IMR-90 (cell line): ENCODE results near the gene CAMK4. TPM values are rescaled to one million over a fixed set of nuclear protein-coding genes. Genes with fewer than 3 reads are reported as not detected.

ENCODE experiments used
- ATAC-seq: fragments of 200-7000 bp; cut with Tn5 transposase; 2 replicates; pipeline ENCODE4 v1.9.1; 2020; ENCODE audit warnings: low read depth, mild to moderate bottlenecking, moderate library complexity
- BruUV-seq: library from RNA; stranded (reverse); fragments of 400-500 nt; replicated peaks from 2 replicates; lab custom pipeline; 2021; lab: Mats Ljungman, UMichigan
- CTCF ChIA-PET: fragments of 300-600 bp; formaldehyde crosslinking; extraction: SDS; loops from one replicate; lab custom pipeline; 2021; ENCODE audit warnings: antibody characterized with exemption; lab: Yijun Ruan, JAX
- POLR2A ChIA-PET: fragments of 300-600 bp; sonication (Branson Sonifier 250); formaldehyde crosslinking; loops from one replicate; lab custom pipeline; 2022; ENCODE audit warnings: antibody characterized with exemption; ENCODE audit not compliant: unreplicated experiment; lab: Charles Lee
- DNase-seq: peaks from one replicate; pipeline ENCODE4 v3.0.0; 2013
- H2AFZ ChIP-seq: replicated peaks from 2 replicates; pipeline ENCODE3; 2013; ENCODE audit warnings: low read length, mild to moderate bottlenecking; ENCODE audit not compliant: poor library complexity
- H2AK5ac ChIP-seq: 2 replicates; pipeline ENCODE4 v1.6.1; 2013; ENCODE audit warnings: low read depth, low read length, inconsistent platforms
- H2AK9ac ChIP-seq: replicated peaks from 2 replicates; pipeline ENCODE3; 2013; ENCODE audit warnings: mild to moderate bottlenecking, low read depth, low read length, moderate library complexity; ENCODE audit not compliant: poor library complexity
- H2BK120ac ChIP-seq: 2 replicates; pipeline ENCODE4 v1.6.1; 2013; ENCODE audit warnings: low read depth, low read length, inconsistent platforms
- H2BK15ac ChIP-seq: 3 replicates; pipeline ENCODE4 v1.6.1; 2013; ENCODE audit warnings: low read depth, low read length, inconsistent platforms
- H2BK20ac ChIP-seq: 2 replicates; pipeline ENCODE4 v1.6.1; 2013; ENCODE audit warnings: low read depth, mild to moderate bottlenecking, inconsistent platforms, low read length, moderate library complexity
- H2BK5ac ChIP-seq: 2 replicates; pipeline ENCODE4 v1.6.1; 2013; ENCODE audit warnings: mild to moderate bottlenecking, low read depth, low read length, inconsistent platforms; ENCODE audit not compliant: poor library complexity, severe bottlenecking
- H3K14ac ChIP-seq: replicated peaks from 2 replicates; pipeline ENCODE4 v1.6.1; 2013; ENCODE audit warnings: low read depth, low read length, inconsistent platforms
- H3K18ac ChIP-seq: 2 replicates; pipeline ENCODE4 v1.6.1; 2013; ENCODE audit warnings: low read depth, low read length, control low read depth
- H3K23ac ChIP-seq: 2 replicates; pipeline ENCODE4 v1.6.1; 2013; ENCODE audit warnings: low read depth, low read length, inconsistent platforms
- H3K27ac ChIP-seq: 2 replicates; pipeline ENCODE4 v1.5.1; 2013; ENCODE audit warnings: mild to moderate bottlenecking, control low read depth, low read length; ENCODE audit not compliant: insufficient read depth
- H3K27me3 ChIP-seq: 2 replicates; pipeline ENCODE4 v1.6.1; 2013; ENCODE audit warnings: low read length; ENCODE audit not compliant: control insufficient read depth, insufficient read depth
- H3K36me3 ChIP-seq: 2 replicates; pipeline ENCODE4 v1.6.1; 2013; ENCODE audit warnings: low read length, mixed read lengths; ENCODE audit not compliant: control insufficient read depth, insufficient read depth
- H3K4ac ChIP-seq: 2 replicates; pipeline ENCODE4 v1.6.1; 2013; ENCODE audit warnings: low read depth, low read length, inconsistent platforms
- H3K4me1 ChIP-seq: 2 replicates; pipeline ENCODE4 v1.6.1; 2013; ENCODE audit warnings: low read length, mixed read lengths; ENCODE audit not compliant: control insufficient read depth, insufficient read depth
- H3K4me2 ChIP-seq: 2 replicates; pipeline ENCODE4 v1.6.1; 2013; ENCODE audit warnings: low read depth, mild to moderate bottlenecking, control low read depth, low read length, moderate library complexity
- H3K4me3 ChIP-seq: 2 replicates; pipeline ENCODE4 v1.5.1; 2013; ENCODE audit warnings: low read depth, mild to moderate bottlenecking, control low read depth, low read length, moderate library complexity; ENCODE audit not compliant: insufficient read depth
- H3K56ac ChIP-seq: 2 replicates; pipeline ENCODE4 v1.6.1; 2013; ENCODE audit warnings: low read length, inconsistent platforms; ENCODE audit not compliant: insufficient read depth; ENCODE audit errors: extremely low read depth
- H3K79me1 ChIP-seq, 2 experiments: 2 replicates each; pipeline ENCODE4 v1.6.1; 2013; ENCODE audit warnings: low read length in 2 of 2, inconsistent platforms in 1 of 2, low read depth in 1 of 2
- H3K9ac ChIP-seq: 2 replicates; pipeline ENCODE4 v1.6.1; 2013; ENCODE audit warnings: low read depth, low read length, control low read depth
- H3K9me1 ChIP-seq: 2 replicates; pipeline ENCODE4 v1.6.1; 2013; ENCODE audit warnings: low read length, inconsistent platforms; ENCODE audit not compliant: insufficient read depth
- H3K9me3 ChIP-seq: 2 replicates; pipeline ENCODE4 v1.6.1; 2013; ENCODE audit warnings: low read length; ENCODE audit not compliant: control insufficient read depth, insufficient read depth
- H4K20me1 ChIP-seq: 2 replicates; pipeline ENCODE4 v1.6.1; 2013; ENCODE audit warnings: low read length, inconsistent platforms; ENCODE audit not compliant: insufficient read depth
- H4K5ac ChIP-seq: 2 replicates; pipeline ENCODE4 v1.6.1; 2013; ENCODE audit warnings: mild to moderate bottlenecking, low read depth, low read length, control low read depth
- H4K8ac ChIP-seq, 2 experiments: 2 replicates each; pipeline ENCODE4 v1.6.1; 2013; ENCODE audit warnings: low read depth in 2 of 2, low read length in 2 of 2, control low read depth in 1 of 2, inconsistent platforms in 1 of 2
- H4K91ac ChIP-seq: 2 replicates; pipeline ENCODE4 v1.6.1; 2013; ENCODE audit warnings: low read depth, low read length, inconsistent platforms; ENCODE audit not compliant: insufficient read depth
- BHLHE40 ChIP-seq: fragments of 150-350 bp; IDR thresholded peaks from 2 replicates; pipeline ENCODE4 v1.6.1; 2016; ENCODE audit warnings: mild to moderate bottlenecking, low read depth, low read length
- CEBPB ChIP-seq: IDR thresholded peaks from 2 replicates; pipeline ENCODE4 v1.6.1; 2012; ENCODE audit warnings: low read depth, low read length, improper control_type of control experiment
- CHD1 ChIP-seq: IDR thresholded peaks from 2 replicates; pipeline ENCODE4 v1.6.1; 2012; ENCODE audit warnings: low read depth, low read length, improper control_type of control experiment
- CTCF ChIP-seq: conservative IDR thresholded peaks from 2 replicates; pipeline ENCODE4 v1.5.1; 2012; ENCODE audit warnings: mild to moderate bottlenecking, low read depth, low read length, improper control_type of control experiment
- ELK1 ChIP-seq: fragments of 150-350 bp; IDR thresholded peaks from 2 replicates; pipeline ENCODE4 v1.6.1; 2016; ENCODE audit warnings: low read depth, mild to moderate bottlenecking, low read length, moderate library complexity, borderline replicate concordance
- FOS ChIP-seq: fragments of 150-350 bp; IDR thresholded peaks from 2 replicates; pipeline ENCODE4 v1.6.1; 2016; ENCODE audit warnings: low read depth, low read length
- MAFK ChIP-seq: IDR thresholded peaks from 2 replicates; pipeline ENCODE4 v1.6.1; 2012; ENCODE audit warnings: low read depth, low read length, improper control_type of control experiment
- MAZ ChIP-seq: IDR thresholded peaks from 2 replicates; pipeline ENCODE4 v1.6.1; 2012; ENCODE audit warnings: low read depth, mild to moderate bottlenecking, low read length, improper control_type of control experiment, moderate library complexity, borderline replicate concordance
- MXI1 ChIP-seq: IDR thresholded peaks from 2 replicates; pipeline ENCODE4 v1.6.1; 2012; ENCODE audit warnings: low read depth, mild to moderate bottlenecking, low read length, moderate library complexity, borderline replicate concordance
- NFE2L2 ChIP-seq: fragments of 150-350 bp; IDR thresholded peaks from 2 replicates; pipeline ENCODE4 v1.6.1; 2016; ENCODE audit warnings: low read depth, mild to moderate bottlenecking, low read length
- POLR2A ChIP-seq: IDR thresholded peaks from 2 replicates; pipeline ENCODE4 v1.6.1; 2012; ENCODE audit warnings: mild to moderate bottlenecking, low read depth, low read length
- RAD21 ChIP-seq: IDR thresholded peaks from 2 replicates; pipeline ENCODE4 v1.6.1; 2012; ENCODE audit warnings: low read length, improper control_type of control experiment
- RCOR1 ChIP-seq: IDR thresholded peaks from 2 replicates; pipeline ENCODE4 v1.6.1; 2012; ENCODE audit warnings: mild to moderate bottlenecking, low read length, improper control_type of control experiment; ENCODE audit not compliant: insufficient replicate concordance
- RFX5 ChIP-seq: IDR thresholded peaks from 2 replicates; pipeline ENCODE4 v1.8.0; 2012; ENCODE audit warnings: low read depth, mild to moderate bottlenecking, low read length, moderate library complexity
- SMC3 ChIP-seq: fragments of 150-350 bp; IDR thresholded peaks from 2 replicates; pipeline ENCODE4 v1.6.1; 2016; ENCODE audit warnings: low read depth, mild to moderate bottlenecking, antibody characterized with exemption, low read length, moderate library complexity
- USF2 ChIP-seq: fragments of 150-350 bp; IDR thresholded peaks from 2 replicates; pipeline ENCODE4 v1.6.1; 2017; ENCODE audit warnings: mild to moderate bottlenecking, antibody characterized with exemption, low read length, low read depth
- dilution Hi-C: fragments of 300-500 bp; cut with HindIII; formaldehyde crosslinking; loops from one replicate; pipeline ENCODE4 v1.14.3; 2018; ENCODE audit warnings: low sequenced_read_pairs; ENCODE audit not compliant: unreplicated experiment
- in situ Hi-C: fragments of 300-500 bp; cut with MboI; formaldehyde crosslinking; loops from 3 replicates; pipeline ENCODE4 v1.14.3; 2019; ENCODE audit warnings: low sequenced_read_pairs, inconsistent platforms, mixed read lengths
- intact Hi-C: fragments of 100-400 bp; cut with micrococcal nuclease; formaldehyde crosslinking; loops from 2 replicates; pipeline ENCODE4 v1.10.0; 2022
- polyA plus RNA-seq, 3 experiments: library from polyadenylated mRNA; depleted of rRNA; stranded (reverse); fragments of >200 nt; gene quantifications; 2 replicates each; pipeline ENCODE4 v1.2.3, GENCODE V29; 2012; ENCODE audit warnings: low replicate concordance in 1 of 3
- total RNA-seq: library from RNA; depleted of rRNA; stranded (reverse); fragments of >200 nt; gene quantifications from 2 replicates; pipeline ENCODE4 v1.2.3, GENCODE V29; 2012

The CAMK4 gene
- total and polyA plus RNA-seq, 2 of the 4 experiments (the other 2 are of a cell fraction) = 3.7 to 4.8 TPM

GRCh38 chr5:111407562-111407961 is 183.4 kb downstream of the CAMK4 start:
- Histone ChIP-seq H4K91ac (no peak overlapping the region), H3K4me3 (no peak overlapping the region), H3K4me2 (no peak overlapping the region), H3K27me3 (no peaks in the 10 kb centered on the region), H3K36me3 (no peaks in the 10 kb centered on the region), H2AK5ac (no peak overlapping the region), H4K8ac (no peak overlapping the region), H2BK5ac (no peak overlapping the region), H2AFZ (no peak overlapping the region), H2BK15ac (no peak overlapping the region), H3K18ac (no peak overlapping the region), H3K27ac (no peak overlapping the region), H3K79me1 (no peaks in the 10 kb centered on the region), H4K20me1 (no peaks in the 10 kb centered on the region), H3K14ac (no peak overlapping the region), H3K4me1 (no peaks in the 10 kb centered on the region), H3K23ac (no peak overlapping the region), H2BK120ac (no peak overlapping the region), H2BK20ac (no peak overlapping the region), H3K56ac (no peak overlapping the region), H3K9ac (no peak overlapping the region), H3K4ac (no peak overlapping the region), H3K9me1 (no peaks in the 10 kb centered on the region), H2AK9ac (no peak overlapping the region), H4K5ac (no peak overlapping the region), H3K9me3 (no peaks in the 10 kb centered on the region; the same call in 1 of the 2 replicates)
- in situ Hi-C loops (no loop called here), dilution Hi-C loops (no loop called here), intact Hi-C loops (no loop called here)
- ATAC-seq (no peak), DNase-seq (no peak)
- POLR2A ChIA-PET = no interaction called here
- CTCF ChIA-PET = no interaction called here
- TF ChIP-seq RAD21 (no peak), MXI1 (no peak), RCOR1 (no peak), RFX5 (no peak), BHLHE40 (no peak), CHD1 (no peak), MAFK (no peak), FOS (no peak), MAZ (no peak), ELK1 (no peak), CTCF (no peak), SMC3 (no peak), CEBPB (no peak), NFE2L2 (no peak), USF2 (no peak), POLR2A (no peak)
- BruUV-seq = no TSS peak
